ENCODE data around the gene NUBPL.

Gene NUBPL

GRCh38 chr14:31561155-31561846, at the start of gene NUBPL:
Gene NUBPL (plus strand): TSS chr14:31561404. CDS start chr14:31561440, 36 bp downstream.
- intact Hi-C loops (cut with DNase I; ENCODE audit: low total_unique reads), result no loop called here
- DNase-seq, result peak; percentile 94 to 96
- Histone ChIP-seq H3K4me3 (peak within 1 kb of the TSS; percentile 82 to 84), H3K4me1 (peaks cover 0 to 13% (median 3%) of the 10 kb centered on the region in 4 donors), H3K36me3 (no peaks in the 10 kb centered on the region), H3K27ac (peak within 1 kb of the TSS; percentile 83 to 88), H3K27me3 (no peaks in the 10 kb centered on the region), H3K9me3 (no peaks in the 10 kb centered on the region)
- TF ChIP-seq CTCF (IDR thresholded peaks at IDR 0.05), result no peak

- intact Hi-C loops (cut with DNase I; ENCODE audit: low total_unique reads), result no loop called here
Measured at GRCh38 chr14:31527087-31527486, 34.1 kb upstream of the NUBPL start.

GRCh38 chr14:31527546-31527945, 33.7 kb upstream of the NUBPL start:
- Histone ChIP-seq H3K36me3 (no peaks in the 10 kb centered on the region), H3K27me3 (no peaks in the 10 kb centered on the region), H3K27ac (no peak overlapping the region), H3K4me3 (no peak overlapping the region), H3K9me3 (no peaks in the 10 kb centered on the region), H3K4me1 (no peaks in the 10 kb centered on the region)
- DNase-seq, result no peak
- intact Hi-C loops (cut with DNase I; ENCODE audit: low total_unique reads), result no loop called here
- TF ChIP-seq CTCF (IDR thresholded peaks at IDR 0.05), result no peak

More at GRCh38 chr14:31527087-31527486, 34.1 kb upstream of the NUBPL start:
- Histone ChIP-seq H3K4me1 (no peaks in the 10 kb centered on the region), H3K4me3 (no peak overlapping the region), H3K27me3 (no peaks in the 10 kb centered on the region), H3K27ac (no peak overlapping the region), H3K9me3 (no peaks in the 10 kb centered on the region), H3K36me3 (no peaks in the 10 kb centered on the region)
- DNase-seq, result no peak
- no peak for TF ChIP-seq CTCF (IDR thresholded peaks at IDR 0.05)

GRCh38 chr14:31529053-31529452, 32.2 kb upstream of the NUBPL start:
- DNase-seq, result no peak
- Histone ChIP-seq H3K27me3 (no peaks in the 10 kb centered on the region), H3K4me3 (no peak overlapping the region), H3K4me1 (no peaks in the 10 kb centered on the region), H3K9me3 (no peaks in the 10 kb centered on the region), H3K36me3 (no peaks in the 10 kb centered on the region), H3K27ac (no peak overlapping the region)
- intact Hi-C loops (cut with DNase I; ENCODE audit: low total_unique reads), result no loop called here
- no peak for TF ChIP-seq CTCF (IDR thresholded peaks at IDR 0.05)

GRCh38 chr14:31530136-31530535, 31.1 kb upstream of the NUBPL start:
- TF ChIP-seq CTCF (IDR thresholded peaks at IDR 0.05), result no peak
- no peaks in the 10 kb centered on the region for H3K9me3 ChIP-seq
- no peak for DNase-seq
- no peak overlapping the region for H3K4me3 ChIP-seq
- intact Hi-C loops (cut with DNase I; ENCODE audit: low total_unique reads), result no loop called here
- no peaks in the 10 kb centered on the region for H3K27me3 ChIP-seq
- H3K27ac ChIP-seq, result no peak overlapping the region
- H3K36me3 ChIP-seq, result no peaks in the 10 kb centered on the region
- no peaks in the 10 kb centered on the region for H3K4me1 ChIP-seq
